Measurements from ENCODE around the gene MYH6. TPM values are rescaled to one million over a fixed set of nuclear protein-coding genes. Genes with fewer than 3 reads are reported as not detected.

The MYH6 gene
- total RNA-seq, 1 donor from 2014 or later, result 1.6 TPM

DNA sequence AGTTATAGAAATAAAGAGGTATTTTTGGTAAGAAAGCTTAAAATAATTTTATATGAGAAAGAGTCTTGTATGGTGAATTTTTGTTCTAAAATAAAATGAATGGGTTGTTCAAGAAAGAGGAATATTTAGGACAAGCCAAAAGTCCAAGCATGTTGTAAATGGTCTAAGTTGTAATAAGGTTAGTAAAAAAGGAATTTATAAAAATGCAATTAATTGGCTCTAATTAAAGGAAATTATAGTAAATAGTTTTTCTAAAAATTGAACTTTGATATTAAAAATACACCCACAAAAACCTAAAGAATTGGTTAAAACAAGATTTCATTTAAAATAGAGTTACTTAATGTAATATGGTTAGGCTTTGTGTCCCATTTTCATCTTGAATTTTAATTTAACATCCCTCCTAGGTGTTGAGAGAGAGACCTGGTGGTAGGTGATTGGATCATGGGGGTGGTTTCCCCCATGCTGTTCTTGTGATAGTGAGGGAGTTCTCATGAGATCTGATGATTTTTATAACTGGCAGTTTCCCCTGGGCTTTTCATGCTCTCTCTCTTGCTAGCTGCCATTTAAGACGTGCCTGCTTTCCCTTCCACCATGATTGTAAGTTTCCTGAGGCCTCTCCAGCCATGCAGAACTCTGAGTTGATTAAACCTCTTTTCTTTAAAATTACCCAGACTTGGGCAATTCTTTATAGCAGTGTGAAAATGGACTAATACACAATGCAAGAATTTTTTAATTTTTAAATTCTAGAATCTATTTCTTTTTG lies 68.4 kb downstream of the MYH6 start:
- no peak for DNase-seq (ENCODE audit: low spot score)
- H3K9me3 Mint-ChIP-seq (ENCODE audit: unreplicated experiment), result no peaks in the 10 kb centered on the region
- H3K36me3 Mint-ChIP-seq (ENCODE audit: low read depth, unreplicated experiment), result no peaks in the 10 kb centered on the region
- no peak overlapping the region for H3K27ac Mint-ChIP-seq (ENCODE audit: unreplicated experiment)
- no peaks in the 10 kb centered on the region for H3K4me1 Mint-ChIP-seq (ENCODE audit: unreplicated experiment)
- H3K27me3 Mint-ChIP-seq (ENCODE audit: unreplicated experiment), result no peaks in the 10 kb centered on the region
- no peak for TF ChIP-seq CTCF (IDR thresholded peaks at IDR 0.05; ENCODE audit: unreplicated experiment)
- no peak overlapping the region for H3K4me3 Mint-ChIP-seq (ENCODE audit: unreplicated experiment)

DNA sequence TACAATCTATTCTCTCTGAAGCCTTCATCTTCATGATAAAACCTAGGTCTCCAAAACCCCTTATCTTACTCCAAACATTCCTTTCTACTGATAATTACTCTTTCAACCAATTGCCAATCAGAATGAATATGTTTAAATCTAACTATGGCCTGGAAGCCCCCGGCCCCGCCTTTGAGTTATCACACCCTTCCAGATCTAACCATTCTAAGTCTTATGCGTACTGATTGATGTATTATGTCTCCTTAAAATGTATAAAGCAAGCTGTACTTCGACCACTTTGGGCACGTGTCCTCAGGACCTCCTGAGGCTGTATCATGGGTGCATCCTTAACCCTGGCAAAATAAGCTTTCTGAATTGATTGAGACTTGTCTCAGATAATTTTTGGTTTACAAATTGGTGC lies 72.5 kb downstream of the MYH6 start:
- Mint-ChIP-seq H3K4me1 (ENCODE audit: unreplicated experiment) (no peaks in the 10 kb centered on the region), H3K9me3 (ENCODE audit: unreplicated experiment) (no peaks in the 10 kb centered on the region), H3K36me3 (ENCODE audit: low read depth, unreplicated experiment) (no peaks in the 10 kb centered on the region), H3K27me3 (ENCODE audit: unreplicated experiment) (peaks cover 2% of the 10 kb centered on the region), H3K4me3 (ENCODE audit: unreplicated experiment) (no peak overlapping the region), H3K27ac (ENCODE audit: unreplicated experiment) (no peak overlapping the region)
- no peak for DNase-seq (ENCODE audit: low spot score)
- TF ChIP-seq CTCF (IDR thresholded peaks at IDR 0.05; ENCODE audit: unreplicated experiment), result no peak

Small RNA genes within 50 kb of the gene (microRNA-seq; reads per million reads assigned to microRNA genes)
- gene MIR208A (ENCODE audit: unreplicated experiment), result 5.1 reads per million, percentile 49 among the genes with 10 or more reads in this experiment
- 0.42 reads per million for gene MIR208B (ENCODE audit: unreplicated experiment)

Other genes with a start within 250 kb of the MYH6 start
- 24.3 TPM for gene SLC7A8, start 224.6 kb downstream of the MYH6 start, total RNA-seq (ENCODE audit: unreplicated experiment)
- gene RNF212B, start 170.3 kb downstream of the MYH6 start, total RNA-seq (ENCODE audit: unreplicated experiment), result not detected
- gene HOMEZ, start 122.1 kb downstream of the MYH6 start, total RNA-seq (ENCODE audit: unreplicated experiment), result 21.7 TPM
- gene PPP1R3E, start 105.4 kb downstream of the MYH6 start, total RNA-seq (ENCODE audit: unreplicated experiment), result 8.4 TPM
- gene BCL2L2, start 101.4 kb downstream of the MYH6 start, total RNA-seq (ENCODE audit: unreplicated experiment), result 22.0 TPM
- gene PABPN1, start 86.8 kb downstream of the MYH6 start, total RNA-seq (ENCODE audit: unreplicated experiment), result 191 TPM
- gene SLC22A17, start 55.4 kb downstream of the MYH6 start, total RNA-seq (ENCODE audit: unreplicated experiment), result 35.3 TPM
- 17.8 TPM for gene EFS, start 43.1 kb downstream of the MYH6 start, total RNA-seq (ENCODE audit: unreplicated experiment)
- gene IL25, start 35.5 kb downstream of the MYH6 start, total RNA-seq (ENCODE audit: unreplicated experiment), result not detected
- 0.26 TPM for gene CMTM5, start 31.2 kb downstream of the MYH6 start, total RNA-seq (ENCODE audit: unreplicated experiment)
- 0.18 TPM for gene MYH7, start 27.4 kb upstream of the MYH6 start, total RNA-seq (ENCODE audit: unreplicated experiment)
- 37.7 TPM for gene NGDN, start 61.4 kb upstream of the MYH6 start, total RNA-seq (ENCODE audit: unreplicated experiment)
- 12.7 TPM for gene ZFHX2, start 143.5 kb upstream of the MYH6 start, total RNA-seq (ENCODE audit: unreplicated experiment)
- gene THTPA, start 148.0 kb upstream of the MYH6 start, total RNA-seq (ENCODE audit: unreplicated experiment), result 6.9 TPM
- gene AP1G2, start 159.5 kb upstream of the MYH6 start, total RNA-seq (ENCODE audit: unreplicated experiment), result 134 TPM
- gene JPH4, start 170.5 kb upstream of the MYH6 start, total RNA-seq (ENCODE audit: unreplicated experiment), result 0.64 TPM
- not detected for gene DHRS2, start 228.1 kb upstream of the MYH6 start, total RNA-seq (ENCODE audit: unreplicated experiment)